GM18861 (cell line): ENCODE data around the gene KCNE1.
"Not testable (repeated sequence)": the region's sequence is repeated elsewhere in the genome, so short reads cannot be mapped to it uniquely, and the experiment has no call there.

Experiments used
- ATAC-seq: cut with Tn5 transposase; IDR thresholded peaks from one replicate; pipeline ENCODE4 v1.9.1; 2021; ENCODE audit not compliant: unreplicated experiment

KCNE1 gene

DNA sequence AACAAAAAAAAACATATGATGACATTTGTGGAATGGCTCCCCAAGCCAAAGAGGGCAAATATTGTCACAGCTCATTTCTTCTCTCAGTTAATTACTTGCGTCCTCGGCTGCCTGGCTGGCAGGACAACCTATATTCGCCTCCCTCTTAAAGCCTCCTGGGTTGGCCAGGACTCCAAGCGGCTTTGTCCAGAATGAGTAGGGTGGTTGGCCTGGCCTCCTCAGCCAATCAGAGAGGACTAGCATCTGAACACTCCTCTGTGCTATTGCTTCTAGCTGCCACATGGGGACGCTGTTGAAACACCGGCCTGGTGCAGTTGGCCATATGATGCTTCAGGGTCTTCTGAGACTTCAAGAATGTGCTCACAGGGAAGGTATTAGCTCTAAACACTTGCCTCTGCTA, 83.6 kb downstream of the KCNE1 start:
- ATAC-seq = not testable (repeated sequence)

DNA sequence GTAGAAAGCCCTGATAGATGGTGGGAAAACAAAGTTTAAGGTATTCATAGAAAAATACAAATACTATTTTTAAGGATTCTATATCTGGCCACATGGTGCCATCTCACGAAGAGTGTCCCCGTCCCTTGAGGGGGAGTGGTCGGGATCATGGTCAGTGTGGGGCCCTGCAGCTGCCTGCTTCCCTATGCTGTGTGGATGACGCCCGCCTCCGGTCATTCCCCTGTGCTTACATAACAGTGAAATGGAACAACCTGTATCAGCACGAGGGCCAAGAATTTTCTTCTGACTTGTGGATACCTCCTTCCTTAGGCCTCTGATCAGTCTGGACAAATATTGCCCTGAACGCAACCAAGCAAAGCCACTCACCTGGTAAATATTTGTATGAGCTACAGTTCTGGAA, 84.7 kb downstream of the KCNE1 start:
- not testable (repeated sequence) for ATAC-seq

DNA sequence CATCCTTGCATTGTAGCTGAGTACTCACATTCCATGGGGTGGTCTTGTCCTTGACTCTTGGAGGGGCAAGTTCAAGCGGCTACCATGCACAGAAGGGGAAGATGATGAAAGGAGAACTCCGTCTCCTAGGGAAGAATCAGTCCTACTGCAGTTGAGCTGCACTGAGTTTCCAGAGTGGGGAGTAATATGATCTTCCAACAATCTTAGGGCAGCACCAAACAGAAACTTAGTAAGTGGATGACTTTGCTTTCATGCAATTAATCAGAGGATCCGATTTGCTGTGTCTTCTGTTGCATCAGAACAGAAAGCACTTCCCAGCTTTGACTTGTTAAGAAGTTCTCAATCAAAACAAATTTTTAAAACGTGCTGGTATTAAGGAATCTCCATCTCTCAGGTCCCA, 88.2 kb downstream of the KCNE1 start, which contains the start of gene SMIM34:
Gene SMIM34, minus strand, starts transcription at position 147 of the 400 bp plus-strand sequence. Its CDS starts 112 bp downstream, at position 35.
- not testable (repeated sequence) for ATAC-seq

DNA sequence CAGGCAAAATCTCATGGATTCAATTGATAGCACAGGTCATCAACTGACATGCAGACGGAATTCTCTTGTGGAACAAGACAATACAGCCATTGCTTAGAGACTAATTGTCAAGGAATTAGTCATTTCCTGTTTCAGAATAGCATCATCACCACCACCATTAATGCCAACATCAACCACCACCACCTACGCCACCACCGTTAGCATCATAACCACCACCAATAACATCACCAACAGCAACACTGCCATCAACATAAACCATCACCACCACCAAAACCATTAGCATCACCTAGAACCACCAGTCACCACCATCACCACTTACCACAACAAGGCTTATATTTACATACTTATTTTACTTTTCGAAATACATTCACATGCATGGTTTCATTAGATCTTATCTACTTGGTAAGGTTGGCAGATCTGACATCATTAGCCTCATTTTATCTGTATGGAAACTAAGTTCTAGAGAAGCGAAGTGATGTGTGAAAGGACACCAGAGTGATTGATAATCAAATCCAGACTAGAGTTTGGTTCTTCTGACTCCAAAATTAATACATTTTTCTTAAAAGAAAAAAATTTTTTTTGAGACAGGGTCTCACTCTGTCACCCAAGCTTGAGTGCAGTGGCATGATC, 94.4 kb downstream of the KCNE1 start:
- ATAC-seq = not testable (repeated sequence)

DNA sequence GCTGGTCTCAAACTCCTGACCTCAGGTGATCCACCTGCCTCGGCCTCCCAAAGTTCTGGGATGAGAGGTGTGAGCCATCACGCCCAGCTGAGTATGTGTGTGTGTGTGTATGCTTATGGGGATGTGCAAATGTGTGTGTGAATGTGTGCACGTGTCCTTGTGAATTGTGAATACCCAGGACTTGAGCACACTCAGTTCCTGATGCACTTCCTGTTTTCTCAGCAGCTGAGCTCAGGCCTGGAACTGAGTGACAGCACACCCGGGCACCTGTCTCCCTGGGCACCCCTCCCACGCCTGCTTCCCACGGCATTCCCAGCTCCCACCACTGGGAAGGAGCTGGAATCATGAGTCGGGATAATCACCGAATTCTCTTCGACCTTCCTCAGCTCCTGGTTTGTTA, 104.7 kb downstream of the KCNE1 start:
- ATAC-seq = not testable (repeated sequence)

DNA sequence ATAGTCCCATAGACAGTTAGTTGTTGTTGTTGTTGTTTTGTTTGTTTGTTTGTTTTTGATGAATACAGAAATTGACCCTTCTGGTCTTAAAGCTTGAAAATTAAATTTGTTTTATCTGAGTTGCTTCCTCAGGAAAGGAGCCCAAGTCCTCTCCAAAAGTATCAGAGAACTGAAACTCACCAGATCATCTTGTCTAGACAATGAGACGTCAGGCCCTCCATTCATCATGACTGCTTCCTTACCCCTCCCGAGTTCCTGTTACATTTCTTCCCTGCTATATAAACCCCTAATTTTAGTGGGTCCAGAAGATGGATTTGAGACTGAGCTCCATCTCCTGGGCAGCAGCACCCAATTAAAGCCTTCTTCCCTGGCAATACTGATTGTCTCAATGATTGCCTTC, 105.3 kb downstream of the KCNE1 start:
- not testable (repeated sequence) for ATAC-seq

DNA sequence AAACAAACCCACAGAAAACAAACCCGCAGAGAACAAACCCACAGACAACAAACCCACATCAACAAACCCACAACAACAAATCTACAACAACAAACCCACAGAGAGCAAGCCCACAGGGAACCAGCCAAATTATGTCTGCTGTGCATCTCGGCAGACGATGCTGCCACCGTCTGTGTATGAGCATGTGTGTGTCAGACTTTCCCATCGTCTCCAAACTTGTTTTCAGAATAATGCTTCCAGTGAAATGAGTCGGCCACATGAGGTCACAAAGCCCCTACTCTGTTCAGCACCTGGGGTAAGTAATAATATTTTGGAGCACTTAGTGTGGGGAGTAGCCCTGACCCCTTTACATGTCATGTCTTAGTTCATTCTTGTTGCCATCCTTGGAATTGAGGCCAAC, 105.9 kb downstream of the KCNE1 start:
- not testable (repeated sequence) for ATAC-seq

DNA sequence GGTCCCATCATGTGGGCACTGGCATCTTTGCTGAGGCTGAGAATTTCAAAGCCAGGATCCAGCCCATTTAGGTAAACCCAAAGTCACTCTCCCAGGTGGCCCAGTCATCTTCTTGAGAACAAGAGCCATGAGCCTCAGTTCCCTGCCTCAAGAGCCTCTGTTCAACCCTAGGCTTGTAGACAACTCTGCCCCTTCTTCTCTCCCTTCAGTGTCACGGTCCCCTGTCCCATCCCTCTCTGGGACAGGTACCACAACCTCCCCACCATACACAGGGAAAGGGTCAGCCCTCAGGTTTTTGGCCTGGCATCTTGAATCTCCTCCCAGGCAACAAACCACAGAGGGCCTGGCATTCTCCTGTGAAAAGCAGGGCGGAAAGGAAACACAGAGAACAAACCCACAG, 106.3 kb downstream of the KCNE1 start:
- not testable (repeated sequence) for ATAC-seq

DNA sequence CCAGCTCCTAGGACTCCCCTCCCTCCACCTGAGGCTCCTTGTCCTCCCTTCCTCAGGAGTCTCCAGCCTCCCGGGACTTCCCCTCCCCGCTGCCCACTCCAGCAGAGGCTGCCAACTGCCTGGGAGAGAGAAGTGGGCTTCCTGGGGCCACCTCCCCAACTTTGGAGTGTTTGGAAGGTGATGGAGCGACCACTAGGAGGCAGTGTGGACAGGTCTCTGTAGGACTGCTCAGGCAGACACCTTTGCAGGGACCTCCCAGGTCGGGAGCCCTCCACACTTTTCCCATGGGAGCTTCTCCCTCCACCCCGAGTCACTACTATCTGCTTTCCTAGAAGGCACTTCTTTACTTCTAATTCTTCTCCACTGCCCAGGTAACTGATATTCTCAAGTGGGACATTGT, 107.3 kb downstream of the KCNE1 start:
- not testable (repeated sequence) for ATAC-seq

DNA sequence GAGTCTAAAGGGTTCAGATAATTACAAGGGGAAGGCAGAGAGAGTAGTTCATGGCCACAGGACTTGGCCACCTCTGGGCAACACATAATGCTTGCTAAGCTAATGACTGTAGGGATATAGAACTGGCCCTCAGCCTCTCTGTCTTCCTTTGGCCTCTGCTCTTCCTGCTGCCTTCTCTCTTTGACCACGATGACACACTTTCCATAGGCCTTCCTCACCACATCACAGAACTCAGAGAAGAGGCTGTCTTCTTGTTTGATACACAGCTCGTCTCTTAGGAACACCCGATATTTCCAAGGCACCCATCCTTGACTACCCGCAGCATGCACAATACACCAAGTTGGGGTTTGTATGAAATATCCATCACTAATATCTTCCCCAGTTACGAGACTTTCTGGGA, 111.5 kb downstream of the KCNE1 start:
- ATAC-seq = not testable (repeated sequence)
